Glomerular visceral epithelial cell (primary cell): Measurements from ENCODE around the gene GLRA2.
"Not testable (repeated sequence)": the region's sequence is repeated elsewhere in the genome, so short reads cannot be mapped to it uniquely, and the experiment has no call there.

Experiments
- DNase-seq: peaks from one replicate; pipeline ENCODE4 v3.0.0-alpha.2; 2016; ENCODE audit errors: extremely low spot score

GLRA2 gene

GRCh38 chrX:14591976-14592375 is 62.6 kb downstream of the GLRA2 start:
- DNase-seq, result no peak

GRCh38 chrX:14594521-14594920 is 65.2 kb downstream of the GLRA2 start:
- DNase-seq, result no peak

GRCh38 chrX:14598330-14598729 is 69.0 kb downstream of the GLRA2 start:
- no peak for DNase-seq

GRCh38 chrX:14607446-14607985 is 78.2 kb downstream of the GLRA2 start:
- DNase-seq, result no peak

GRCh38 chrX:14612450-14612849 is 83.1 kb downstream of the GLRA2 start:
- DNase-seq, result not testable (repeated sequence)

GRCh38 chrX:14616301-14616700 is 87.0 kb downstream of the GLRA2 start:
- DNase-seq, result no peak

GRCh38 chrX:14616836-14617235 is 87.5 kb downstream of the GLRA2 start:
- DNase-seq, result no peak

GRCh38 chrX:14618177-14618965 is 89.0 kb downstream of the GLRA2 start:
- no peak for DNase-seq

GRCh38 chrX:14630733-14631132 is 101.4 kb downstream of the GLRA2 start:
- no peak for DNase-seq

GRCh38 chrX:14641681-14642655 is 112.6 kb downstream of the GLRA2 start:
- DNase-seq, result no peak

GRCh38 chrX:14660970-14661369 is 131.6 kb downstream of the GLRA2 start:
- DNase-seq, result no peak

- no peak for DNase-seq
Measured at GRCh38 chrX:14670819-14671218, 141.5 kb downstream of the GLRA2 start.

- DNase-seq, result peak; percentile 21
Measured at GRCh38 chrX:14672611-14673172, 143.4 kb downstream of the GLRA2 start.

- DNase-seq, result no peak
Measured at GRCh38 chrX:14673236-14673635, 143.9 kb downstream of the GLRA2 start.

- peak; percentile 87 for DNase-seq
Measured at GRCh38 chrX:14673764-14674163, 144.4 kb downstream of the GLRA2 start.

- DNase-seq, result no peak
Measured at GRCh38 chrX:14675500-14675899, 146.2 kb downstream of the GLRA2 start.

GRCh38 chrX:14676431-14676830 is 147.1 kb downstream of the GLRA2 start:
- no peak for DNase-seq

GRCh38 chrX:14688331-14688730 is 159.0 kb downstream of the GLRA2 start:
- not testable (repeated sequence) for DNase-seq

- DNase-seq, result no peak
Measured at GRCh38 chrX:14690553-14690952, 161.2 kb downstream of the GLRA2 start.

GRCh38 chrX:14694611-14695010 is 165.3 kb downstream of the GLRA2 start:
- no peak for DNase-seq

GRCh38 chrX:14697451-14697850 is 168.1 kb downstream of the GLRA2 start:
- peak; percentile 17 for DNase-seq

GRCh38 chrX:14698790-14699189 is 169.5 kb downstream of the GLRA2 start:
- no peak for DNase-seq
